ENCODE measurements around the gene SPTLC2.

DNA sequence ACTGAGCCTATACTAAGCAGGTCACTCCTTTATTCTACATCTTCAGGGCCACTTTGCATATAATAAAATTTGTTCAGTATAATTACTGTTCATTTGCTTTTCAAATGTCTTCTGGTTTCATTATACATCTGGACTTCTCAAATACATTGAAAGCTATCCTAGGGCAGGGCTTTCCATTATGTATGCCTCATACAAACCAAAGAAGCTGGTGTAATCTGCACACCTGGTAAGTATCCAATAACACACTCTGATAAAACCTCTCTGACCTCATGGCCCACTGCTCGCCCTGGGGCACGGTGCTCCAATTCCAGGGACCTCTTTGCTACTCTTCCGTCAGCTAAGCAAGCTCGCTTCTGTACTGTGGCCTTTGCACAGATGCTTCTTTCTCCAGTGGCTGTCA lies 95.9 kb downstream of the SPTLC2 start:
- no peak for TF ChIP-seq POLR2A (IDR thresholded peaks at IDR 0.05)
- no peak for TF ChIP-seq CTCF (IDR thresholded peaks at IDR 0.05)

Measured in suprapubic skin (tissue), 3 donors.